CD14-positive monocyte (primary cell): ENCODE results near the gene OR2H2. TPM values are rescaled to one million over a fixed set of nuclear protein-coding genes. Genes with fewer than 3 reads are reported as not detected.

Experiments used
- DNase-seq, 3 donors: peaks; one replicate each; pipeline ENCODE4 v3.0.0-alpha.2; 2011 to 2022
- H2AFZ ChIP-seq: 2 replicates; pipeline ENCODE4 v1.6.0; 2012; ENCODE audit warnings: mild to moderate bottlenecking, low read depth, low read length, inconsistent platforms; ENCODE audit not compliant: insufficient read depth, poor library complexity, severe bottlenecking
- H3K27ac ChIP-seq, 2 donors: 1 replicate in 1 of 2; 2 replicates in 1 of 2; pipeline ENCODE4 v1.5.1; 2012 to 2013; ENCODE audit warnings: low read length in 2 of 2, control low read depth in 1 of 2, inconsistent platforms in 1 of 2, low read depth in 1 of 2, mild to moderate bottlenecking in 1 of 2
- H3K27me3 ChIP-seq, 2 donors: one replicate each; pipeline versions ENCODE4 v1.6.0 to v1.6.1; 2011 to 2013; ENCODE audit warnings: low read length in 2 of 2; ENCODE audit not compliant: control insufficient read depth in 2 of 2, insufficient read depth in 2 of 2
- H3K36me3 ChIP-seq, 2 donors: replicated peaks in 1 of 2; 1 replicate in 1 of 2; 2 replicates in 1 of 2; pipeline versions ENCODE4 v1.5.1 to v1.6.1; 2012 to 2013; ENCODE audit warnings: low read length in 2 of 2, control low read depth in 1 of 2, inconsistent platforms in 1 of 2, mild to moderate bottlenecking in 1 of 2; ENCODE audit not compliant: insufficient read depth in 2 of 2, control insufficient read depth in 1 of 2
- H3K4me1 ChIP-seq, 2 donors: 1 replicate in 1 of 2; 2 replicates in 1 of 2; pipeline versions ENCODE4 v1.5.1 to v1.6.1; 2012 to 2013; ENCODE audit warnings: low read length in 2 of 2, control low read depth in 1 of 2, inconsistent platforms in 1 of 2, mild to moderate bottlenecking in 1 of 2, moderate library complexity in 1 of 2; ENCODE audit not compliant: insufficient read depth in 2 of 2, control insufficient read depth in 1 of 2
- H3K4me2 ChIP-seq: replicated peaks from 2 replicates; pipeline ENCODE3; 2012; ENCODE audit warnings: low read length, moderate library complexity, mild to moderate bottlenecking; ENCODE audit not compliant: poor library complexity, severe bottlenecking; ENCODE audit errors: extremely low read depth
- H3K4me3 ChIP-seq, 3 experiments: fragments of 200-600 bp in 1 of 3; sonication (generic) in 1 of 3; replicated peaks in 1 of 3; 1 replicate in 2 of 3; 2 replicates in 1 of 3; pipeline ENCODE4 v1.5.1; 2011 to 2013; ENCODE audit warnings: low read length in 3 of 3, mild to moderate bottlenecking in 3 of 3, control low read depth in 2 of 3, low read depth in 2 of 3, inconsistent platforms in 1 of 3, moderate library complexity in 1 of 3
- H3K79me2 ChIP-seq: 2 replicates; pipeline ENCODE4 v1.6.0; 2012; ENCODE audit warnings: mild to moderate bottlenecking, control low read depth, inconsistent platforms, low read length, moderate library complexity; ENCODE audit not compliant: insufficient read depth
- H3K9ac ChIP-seq: 2 replicates; pipeline ENCODE4 v1.6.0; 2017; ENCODE audit warnings: low read length, mild to moderate bottlenecking; ENCODE audit not compliant: insufficient read depth, poor library complexity, severe bottlenecking
- H3K9me3 ChIP-seq, 2 donors: replicated peaks in 1 of 2; 1 replicate in 1 of 2; 2 replicates in 1 of 2; pipeline versions ENCODE4 v1.5.1 to v1.6.1; 2012 to 2013; ENCODE audit warnings: low read length in 2 of 2, control low read depth in 1 of 2; ENCODE audit not compliant: control insufficient read depth in 1 of 2, insufficient read depth in 1 of 2
- H4K20me1 ChIP-seq: 2 replicates; pipeline ENCODE4 v1.6.0; 2012; ENCODE audit warnings: mild to moderate bottlenecking, low read length, control low read depth, moderate library complexity; ENCODE audit not compliant: insufficient read depth
- H3K27ac Mint-ChIP-seq, 7 donors: one replicate each; pipeline ENCODE4 v1.8.0; 2020; ENCODE audit warnings: mild to moderate bottlenecking in 7 of 7, mixed read lengths in 7 of 7, moderate library complexity in 6 of 7, inconsistent platforms in 2 of 7
- H3K27me3 Mint-ChIP-seq, 3 donors: one replicate each; pipeline ENCODE4 v1.8.0; 2021 to 2022; ENCODE audit warnings: low read depth in 3 of 3, mild to moderate bottlenecking in 3 of 3, mixed read lengths in 3 of 3, moderate library complexity in 3 of 3, inconsistent platforms in 1 of 3
- H3K36me3 Mint-ChIP-seq, 2 donors: one replicate each; pipeline ENCODE4 v1.8.0; 2020; ENCODE audit warnings: mixed read lengths in 2 of 2, inconsistent platforms in 1 of 2, mild to moderate bottlenecking in 1 of 2
- H3K4me1 Mint-ChIP-seq: one replicate; pipeline ENCODE4 v1.8.0; 2020; ENCODE audit warnings: mild to moderate bottlenecking, mixed read lengths
- H3K4me3 Mint-ChIP-seq, 2 donors: one replicate each; pipeline ENCODE4 v1.8.0; 2020; ENCODE audit warnings: mild to moderate bottlenecking in 2 of 2, mixed read lengths in 2 of 2, moderate library complexity in 1 of 2
- H3K9me3 Mint-ChIP-seq, 7 donors: one replicate each; pipeline ENCODE4 v1.8.0; 2020 to 2022; ENCODE audit warnings: mixed read lengths in 7 of 7, mild to moderate bottlenecking in 6 of 7, moderate library complexity in 6 of 7, inconsistent platforms in 2 of 7
- CTCF ChIP-seq: fragments of 200-600 bp; IDR thresholded peaks from one replicate; pipeline ENCODE4 v1.8.0; 2022; ENCODE audit warnings: antibody characterized with exemption, mild to moderate bottlenecking
- WGBS: methylation state at CpG from one replicate; pipeline ENCODE4 v1.1.5; 2013; ENCODE audit warnings: missing lambda C conversion rate; ENCODE audit not compliant: insufficient coverage; 5-methylcytosine and 5-hydroxymethylcytosine counted together
- intact Hi-C, 2 donors: fragments of 100-400 bp; cut with micrococcal nuclease; formaldehyde crosslinking; loops; one replicate each; pipeline versions ENCODE4 v1.15.0 to v1.15.1; 2023
- polyA minus RNA-seq: library from RNA; depleted of rRNA, polyadenylated mRNA; stranded (reverse); fragments of >200 nt; gene quantifications from 2 replicates; pipeline ENCODE4 v1.2.3, GENCODE V29; 2012
- polyA plus RNA-seq, 3 donors: library from polyadenylated mRNA; depleted of rRNA in 1 of 3; unstranded in 2 of 3; stranded (reverse) in 1 of 3; fragments of 300-500 nt in 2 of 3; fragments of >200 nt in 1 of 3; fragmentation: Illumina TruSeq in 2 of 3; gene quantifications; 1 replicate in 2 of 3; 2 replicates in 1 of 3; pipeline ENCODE4 v1.2.3, GENCODE V29; 2012 to 2021
- total RNA-seq, 12 experiments: library from RNA in 1 of 12; stranded (reverse) in 1 of 12; fragments of 120-200 nt in 1 of 12; gene quantifications; one replicate each; pipeline ENCODE4 v1.2.4 and lab custom pipeline; 2013 to 2026; ENCODE audit warnings: mixed read lengths in 6 of 12, inconsistent platforms in 1 of 12

Gene OR2H2
- not detected for total RNA-seq (2013)
- polyA plus RNA-seq (not detected), polyA minus RNA-seq (not detected in 2 replicates), total RNA-seq (lab: John Stamatoyannopoulos, UW) (0 to 1.4 (median 0) reads per million in 11 experiments)

- intact Hi-C loops = loop anchor here in 1 of 2 donors (5.0 kb wide), 1 partner anchor 898 kb away; no protein-coding TSS in a partner anchor
- no peaks in the 10 kb centered on the region for H3K9me3 ChIP-seq
- peaks cover 12 to 18% (median 12%) of the 10 kb centered on the region in 3 donors for H3K27me3 Mint-ChIP-seq
These were observed at the start of gene OR2H2 for GRCh38 chr6:29584821-29585220. Gene OR2H2 (plus strand): TSS chr6:29585121. CDS start chr6:29587945, 2,824 bp downstream.

GRCh38 chr6:29537714-29538403 lies 47.1 kb upstream of the OR2H2 start:
- Histone ChIP-seq H3K4me1 (no peaks in the 10 kb centered on the region), H3K9ac (no peak overlapping the region), H3K36me3 (no peaks in the 10 kb centered on the region), H3K79me2 (no peaks in the 10 kb centered on the region), H3K27me3 (no peaks in the 10 kb centered on the region), H3K9me3 (no peaks in the 10 kb centered on the region), H3K4me3 (no peak overlapping the region), H2AFZ (no peak overlapping the region), H4K20me1 (no peaks in the 10 kb centered on the region), H3K27ac (no peak overlapping the region), H3K4me2 (no peak overlapping the region)
- WGBS = 100% methylated on average over 3 of the region's 4 CpGs
- DNase-seq = no peak
- peaks cover 0 to 2% (median 0%) of the 10 kb centered on the region in 7 donors for H3K9me3 Mint-ChIP-seq
- intact Hi-C loops = no loop called here
- no peak overlapping the region for H3K4me3 Mint-ChIP-seq
- no peaks in the 10 kb centered on the region for H3K4me1 Mint-ChIP-seq
- no peak overlapping the region for H3K27ac Mint-ChIP-seq
- no peaks in the 10 kb centered on the region for H3K36me3 Mint-ChIP-seq
- no peak for TF ChIP-seq CTCF
- H3K27me3 Mint-ChIP-seq = peaks cover 4 to 9% (median 8%) of the 10 kb centered on the region in 3 donors

More at GRCh38 chr6:29584821-29585220, at the start of gene OR2H2:
- Histone ChIP-seq H4K20me1 (no peaks in the 10 kb centered on the region), H3K36me3 (no peaks in the 10 kb centered on the region), H3K79me2 (no peaks in the 10 kb centered on the region), H3K27me3 (no peaks in the 10 kb centered on the region), H3K9ac (no peak within 1 kb of the TSS), H3K4me2 (no peak within 1 kb of the TSS), H3K4me1 (no peaks in the 10 kb centered on the region), H3K4me3 (no peak within 1 kb of the TSS), H2AFZ (no peak within 1 kb of the TSS), H3K27ac (no peak within 1 kb of the TSS)
- no peak for TF ChIP-seq CTCF
- DNase-seq = no peak
- Mint-ChIP-seq H3K36me3 (no peaks in the 10 kb centered on the region), H3K27ac (no peak within 1 kb of the TSS), H3K4me1 (no peaks in the 10 kb centered on the region), H3K4me3 (peak within 1 kb of the TSS in 1 of 2 donors; percentile 19), H3K9me3 (no peaks in the 10 kb centered on the region)
